ENCODE measurements around the gene IL12RB2. TPM values are rescaled to one million over a fixed set of nuclear protein-coding genes. Genes with fewer than 3 reads are reported as not detected.

The IL12RB2 gene
- total and polyA plus RNA-seq, 10 of the 15 experiments (the other 5 are each of a cell fraction or from before 2014, with no cell fraction given) = 0.15 to 1.1 (median 0.54) TPM; not detected in 1

- TF ChIP-seq ZBED1 (IDR thresholded peaks at IDR 0.05; ENCODE audit: borderline replicate concordance) (no peak), ZNF592 (IDR thresholded peaks at IDR 0.05) (no peak), ZNF384 (IDR thresholded peaks at IDR 0.05; ENCODE audit: borderline replicate concordance, low read depth, low read length) (no peak), ZNF24 (IDR thresholded peaks at IDR 0.05) (no peak)
- ChIA-PET POLR2A (interaction anchor here (1.4 kb wide), 1 partner anchor 11 kb away, joined by 6 read pairs; no protein-coding TSS in a partner anchor), CTCF (interaction anchor here (1.0 to 1.7 kb wide), 3 partner anchors 11 to 70 kb away, joined by 4 to 8 read pairs (median 6); no protein-coding TSS in a partner anchor), SMC1A (ENCODE audit: uncharacterized antibody, unreplicated experiment) (interaction anchor here (1.1 to 1.8 kb wide), 3 partner anchors 15 to 327 kb away, joined by 3 to 5 read pairs (median 3); partner anchors contain the start of gene SERBP1), RAD21 (ENCODE audit: unreplicated experiment) (interaction anchor here (0.7 kb wide), 1 partner anchor 82 kb away, joined by 3 read pairs; no protein-coding TSS in a partner anchor)
- peaks cover 10 to 48% of the 10 kb centered on the region in 2 experiments for H3K36me3 ChIP-seq (ENCODE audit: control insufficient read depth in 2 of 2, insufficient read depth in 2 of 2, low read length in 1 of 2)
- peaks cover 11% of the 10 kb centered on the region for H3K4me1 ChIP-seq (ENCODE audit: control insufficient read depth, insufficient read depth, low read length)
- H3K9me3 ChIP-seq (replicated peaks; ENCODE audit: control insufficient read depth, insufficient read depth, low read length) = no peaks in the 10 kb centered on the region
- H3K79me2 ChIP-seq (ENCODE audit: control insufficient read depth, insufficient read depth, low read length) = peaks cover 44% of the 10 kb centered on the region
- H3K9ac ChIP-seq (ENCODE audit: control insufficient read depth, insufficient read depth, low read length) = no peak overlapping the region
- H2AFZ ChIP-seq (ENCODE audit: control insufficient read depth, low read depth, low read length) = no peak overlapping the region
- DNase-seq (ENCODE audit: low read depth, low spot score) (no peak), FAIRE-seq (no peak), ATAC-seq (no peak)
- in situ Hi-C loops (cut with MboI) (no loop called here), intact Hi-C loops (cut with micrococcal nuclease; ENCODE audit: unreplicated experiment) (no loop called here)
- no TSS peak for BruUV-seq (replicated peaks)
- no peak overlapping the region for H3K27ac ChIP-seq (ENCODE audit: control insufficient read depth, insufficient read depth)
- H4K20me1 ChIP-seq (ENCODE audit: control insufficient read depth, insufficient read depth) = peaks cover 9% of the 10 kb centered on the region; the same call in 1 of the 2 replicates
- H3K4me3 ChIP-seq = no peak overlapping the region
- no peak overlapping the region for H3K4me2 ChIP-seq (ENCODE audit: control insufficient read depth, insufficient read depth)
- no peaks in the 10 kb centered on the region for H3K27me3 ChIP-seq (replicated peaks in 1 of 2; ENCODE audit: control insufficient read depth in 2 of 2, insufficient read depth in 2 of 2, low read length in 1 of 2)
- 91% methylated on average over 13 of the region's 13 CpGs for WGBS (ENCODE audit: insufficient coverage, insufficient replicate concordance, low lambda C conversion rate, missing lambda C conversion rate)
These were observed 107.4 kb downstream of the IL12RB2 start for GRCh38 chr1:67415041-67415440.
